OCI-LY7 (cell line): ENCODE data around the gene PGR. TPM values are rescaled to one million over a fixed set of nuclear protein-coding genes. Genes with fewer than 3 reads are reported as not detected.

ENCODE experiments used
- BruUV-seq: library from RNA; stranded (reverse); fragments of 400-500 nt; replicated peaks from 2 replicates; lab custom pipeline; 2021; lab: Mats Ljungman, UMichigan
- CTCF ChIA-PET: fragments of 300-600 bp; sonication (Branson Sonifier 250); formaldehyde crosslinking; loops from one replicate; lab custom pipeline; 2022; ENCODE audit warnings: antibody characterized with exemption; ENCODE audit not compliant: unreplicated experiment; lab: Charles Lee
- POLR2A ChIA-PET: fragments of 300-600 bp; sonication (Branson Sonifier 250); formaldehyde crosslinking; loops from one replicate; lab custom pipeline; 2022; ENCODE audit warnings: antibody characterized with exemption; lab: Charles Lee
- DNase-seq: peaks from one replicate; pipeline ENCODE4 v3.0.0-alpha.2; 2015; ENCODE audit warnings: low spot score
- H2AFZ ChIP-seq: fragments of 200-600 bp; sonication (generic), shearing (Covaris generic); 2 replicates; pipeline ENCODE4 v1.6.1; 2014; ENCODE audit warnings: mild to moderate bottlenecking, antibody characterized with exemption, low read length, moderate library complexity
- H3K27ac ChIP-seq: fragments of 200-600 bp; sonication (generic); 2 replicates; pipeline ENCODE4 v1.5.1; 2014; ENCODE audit warnings: mixed run types, low read depth, mild to moderate bottlenecking, moderate library complexity, low read length, inconsistent platforms; ENCODE audit not compliant: poor library complexity, severe bottlenecking
- H3K36me3 ChIP-seq: fragments of 200-600 bp; sonication (generic); 2 replicates; pipeline ENCODE4 v1.6.1; 2014; ENCODE audit warnings: mild to moderate bottlenecking, antibody characterized with exemption, low read length, moderate library complexity, mixed read lengths; ENCODE audit not compliant: insufficient read depth
- H3K4me1 ChIP-seq: fragments of 200-600 bp; sonication (generic); 2 replicates; pipeline ENCODE4 v1.5.1; 2014; ENCODE audit warnings: mild to moderate bottlenecking, low read length; ENCODE audit not compliant: insufficient read depth, poor library complexity, severe bottlenecking
- H3K4me2 ChIP-seq: fragments of 200-600 bp; sonication (generic); 2 replicates; pipeline ENCODE4 v1.6.1; 2014; ENCODE audit warnings: mild to moderate bottlenecking, low read length
- H3K4me3 ChIP-seq: fragments of 200-600 bp; sonication (generic); 2 replicates; pipeline ENCODE4 v1.5.1; 2014; ENCODE audit warnings: mild to moderate bottlenecking, low read depth, low read length; ENCODE audit not compliant: poor library complexity, severe bottlenecking
- H3K79me2 ChIP-seq: fragments of 200-600 bp; sonication (generic); 2 replicates; pipeline ENCODE4 v1.6.1; 2016; ENCODE audit warnings: low read depth, mild to moderate bottlenecking, low read length, moderate library complexity, mixed read lengths; ENCODE audit not compliant: insufficient read depth
- H3K9me2 ChIP-seq: fragments of 200-600 bp; sonication (generic); 2 replicates; pipeline ENCODE4 v1.6.1; 2016; ENCODE audit warnings: mild to moderate bottlenecking, low read length, mixed read lengths; ENCODE audit not compliant: insufficient read depth
- H3K9me3 ChIP-seq: fragments of 200-600 bp; sonication (generic); 2 replicates; pipeline ENCODE4 v1.6.1; 2014; ENCODE audit warnings: mild to moderate bottlenecking, mixed run types, low read length, mixed read lengths
- H4K20me1 ChIP-seq: fragments of 200-600 bp; sonication (generic); 2 replicates; pipeline ENCODE4 v1.6.1; 2014; ENCODE audit warnings: mild to moderate bottlenecking, antibody characterized with exemption, low read length, moderate library complexity, mixed read lengths; ENCODE audit not compliant: insufficient read depth
- CTCF ChIP-seq: fragments of 200-600 bp; sonication (generic); conservative IDR thresholded peaks from 2 replicates; pipeline ENCODE4 v1.5.1; 2014; ENCODE audit warnings: mild to moderate bottlenecking, antibody characterized with exemption, low read length, moderate library complexity, mixed read lengths
- EZH2phosphoT487 ChIP-seq: fragments of 200-600 bp; sonication (generic); IDR thresholded peaks from 2 replicates; pipeline ENCODE4 v1.6.1; 2018; ENCODE audit warnings: low read depth, borderline replicate concordance, mild to moderate bottlenecking, mixed run types, antibody characterized with exemption, low read length, moderate library complexity, mixed read lengths
- intact Hi-C: fragments of 100-400 bp; cut with micrococcal nuclease; formaldehyde crosslinking; loops from one replicate; pipeline ENCODE4 v1.10.0; 2022; ENCODE audit not compliant: unreplicated experiment
- total RNA-seq, 2 experiments: library from RNA; depleted of rRNA in 1 of 2; stranded (reverse); fragments of >200 nt in 1 of 2; shearing (Covaris generic) in 1 of 2; gene quantifications; 2 replicates each; pipeline ENCODE4 v1.2.3, GENCODE V29; 2014 to 2022

PGR gene
- total RNA-seq, 2 experiments from 2014 or later, result not detected

- Histone ChIP-seq H3K9me3 (no peaks in the 10 kb centered on the region), H2AFZ (no peak overlapping the region)
- intact Hi-C loops, result no loop called here
These were observed 65.9 kb downstream of the PGR start for GRCh38 chr11:101063706-101064105.

GRCh38 chr11:101061606-101062005, 68.0 kb downstream of the PGR start:
- TF ChIP-seq CTCF, result no peak
- no peak for TF ChIP-seq EZH2phosphoT487
- H3K9me2 ChIP-seq, result no peaks in the 10 kb centered on the region
- no peak overlapping the region for H2AFZ ChIP-seq
- intact Hi-C loops, result no loop called here
- no peak overlapping the region for H3K4me2 ChIP-seq
- no peaks in the 10 kb centered on the region for H3K9me3 ChIP-seq
- ChIA-PET POLR2A (no interaction called here), CTCF (no interaction called here)
- no peak overlapping the region for H3K27ac ChIP-seq
- no peaks in the 10 kb centered on the region for H4K20me1 ChIP-seq
- no peak overlapping the region for H3K4me3 ChIP-seq
- no peaks in the 10 kb centered on the region for H3K4me1 ChIP-seq
- no peak for DNase-seq
- no TSS peak for BruUV-seq
- H3K36me3 ChIP-seq, result no peaks in the 10 kb centered on the region
- H3K79me2 ChIP-seq, result no peaks in the 10 kb centered on the region

More at GRCh38 chr11:101063706-101064105, 65.9 kb downstream of the PGR start:
- TF ChIP-seq EZH2phosphoT487, result no peak
- TF ChIP-seq CTCF, result no peak
- CTCF ChIA-PET, result no interaction called here
- BruUV-seq, result no TSS peak
- Histone ChIP-seq H3K27ac (no peak overlapping the region), H3K9me2 (no peaks in the 10 kb centered on the region), H3K79me2 (no peaks in the 10 kb centered on the region), H3K4me1 (no peaks in the 10 kb centered on the region), H3K4me2 (no peak overlapping the region), H3K4me3 (no peak overlapping the region), H3K36me3 (no peaks in the 10 kb centered on the region), H4K20me1 (no peaks in the 10 kb centered on the region)
- POLR2A ChIA-PET, result no interaction called here
- DNase-seq, result no peak

- BruUV-seq, result no TSS peak
- CTCF ChIA-PET, result no interaction called here
- DNase-seq, result no peak
- Histone ChIP-seq H2AFZ (no peak overlapping the region), H3K4me3 (no peak overlapping the region), H3K36me3 (no peaks in the 10 kb centered on the region), H3K4me1 (no peaks in the 10 kb centered on the region), H3K79me2 (no peaks in the 10 kb centered on the region), H3K9me3 (no peaks in the 10 kb centered on the region), H4K20me1 (no peaks in the 10 kb centered on the region), H3K9me2 (no peaks in the 10 kb centered on the region), H3K4me2 (no peak overlapping the region), H3K27ac (no peak overlapping the region)
- intact Hi-C loops, result no loop called here
- TF ChIP-seq CTCF (no peak), EZH2phosphoT487 (no peak)
- POLR2A ChIA-PET, result interaction anchor here (0.6 kb wide), 1 partner anchor 413 kb away, joined by 4 read pairs; no protein-coding TSS in a partner anchor
These were observed 70.3 kb downstream of the PGR start for GRCh38 chr11:101059331-101059730.
